Activated CD8-positive, alpha-beta memory T cell treated with anti-CD3 and anti-CD28 coated beads for 1 hour (primary cell): ENCODE measurements around the gene TPP1.

ENCODE experiments used
- DNase-seq, 2 donors: peaks; one replicate each; pipeline ENCODE4 v3.0.0-alpha.2; 2020; ENCODE audit warnings: low read depth in 1 of 2; ENCODE audit errors: extremely low read depth in 1 of 2

Gene TPP1

DNA sequence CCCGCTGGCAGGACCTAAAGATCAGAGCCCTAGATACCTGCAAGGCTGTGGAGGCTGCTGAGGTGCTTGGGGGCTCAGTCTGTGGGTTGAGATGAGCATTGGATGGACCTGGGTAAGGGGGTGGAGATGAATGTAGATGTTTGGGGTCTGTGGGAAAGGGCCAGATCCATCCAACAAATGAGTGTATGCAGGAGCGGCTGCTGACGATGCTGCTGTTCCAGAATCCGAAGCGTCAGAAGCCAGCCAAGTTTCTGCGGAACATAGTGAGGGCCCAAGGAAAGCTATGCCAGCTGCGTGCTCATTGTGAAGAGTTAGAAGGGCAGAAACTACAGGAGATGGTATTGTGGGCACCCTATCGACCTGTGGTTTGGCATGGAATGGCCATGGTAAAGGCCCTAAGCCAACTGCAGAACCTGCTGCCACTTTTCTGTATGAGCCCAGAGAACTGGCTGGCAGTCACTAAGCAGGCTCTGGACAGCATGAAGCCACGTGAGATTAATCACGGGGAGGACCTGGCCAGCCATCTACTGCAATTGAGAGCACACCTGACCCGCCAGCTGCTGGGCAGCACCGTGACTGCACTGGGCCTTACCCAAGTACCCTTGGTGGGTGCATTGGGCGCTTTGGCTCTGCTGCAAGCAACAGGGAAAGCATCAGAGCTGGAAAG, 52.4 kb downstream of the TPP1 start:
- DNase-seq, result no peak

DNA sequence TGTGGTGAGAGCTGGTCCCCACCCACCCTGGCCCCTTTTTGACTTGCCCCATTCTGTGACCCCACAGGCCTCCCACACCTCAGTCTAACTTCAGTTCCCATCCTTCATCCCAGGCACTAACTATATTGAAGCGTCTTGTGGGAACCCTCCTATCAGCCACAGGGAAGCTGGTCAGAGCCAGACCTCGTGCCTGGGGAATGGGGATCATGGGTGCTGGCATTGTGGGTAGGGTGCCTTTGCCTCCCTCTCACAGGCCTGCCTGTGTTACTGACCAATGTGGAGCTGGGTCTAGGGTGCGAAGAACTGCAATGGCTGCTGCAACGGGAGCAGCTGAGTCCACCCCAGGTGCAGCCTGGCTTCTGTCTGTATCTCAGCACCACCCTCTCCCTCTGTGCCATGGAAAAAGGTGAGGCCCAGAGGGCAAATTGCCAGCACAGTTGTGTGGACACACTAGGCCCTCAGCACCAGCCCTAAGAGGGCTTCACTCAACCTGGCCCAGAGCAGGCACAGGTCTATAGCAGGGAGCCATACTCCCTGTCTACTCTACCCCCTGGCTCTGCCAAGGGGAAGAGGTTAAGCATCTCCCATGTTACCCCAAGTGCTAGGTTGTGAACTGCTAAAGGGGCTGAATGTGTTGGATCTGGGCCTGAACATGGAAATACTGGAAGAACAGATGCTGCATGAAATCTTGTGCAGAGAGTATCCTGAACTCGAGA, 53.1 kb downstream of the TPP1 start:
- DNase-seq, result no peak

DNA sequence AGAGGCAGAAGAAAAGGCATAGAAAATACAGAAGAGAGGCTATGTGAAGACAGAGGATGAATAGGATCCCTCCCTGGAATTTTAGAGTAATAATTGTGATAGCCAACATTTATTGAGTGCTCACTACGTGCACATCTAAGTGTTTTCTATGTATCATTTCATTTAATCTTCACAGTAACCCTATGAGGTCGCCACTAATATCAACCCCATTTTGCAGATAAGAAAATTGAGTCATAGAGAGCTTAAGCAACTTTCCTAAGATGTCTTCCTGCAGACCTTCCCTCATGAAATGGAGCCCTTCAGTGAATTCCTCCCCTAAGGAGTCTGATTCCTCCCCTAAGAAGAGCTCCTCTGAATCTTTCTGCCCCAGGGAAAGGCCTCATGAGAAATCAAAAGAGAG, 53.9 kb downstream of the TPP1 start:
- no peak for DNase-seq

DNA sequence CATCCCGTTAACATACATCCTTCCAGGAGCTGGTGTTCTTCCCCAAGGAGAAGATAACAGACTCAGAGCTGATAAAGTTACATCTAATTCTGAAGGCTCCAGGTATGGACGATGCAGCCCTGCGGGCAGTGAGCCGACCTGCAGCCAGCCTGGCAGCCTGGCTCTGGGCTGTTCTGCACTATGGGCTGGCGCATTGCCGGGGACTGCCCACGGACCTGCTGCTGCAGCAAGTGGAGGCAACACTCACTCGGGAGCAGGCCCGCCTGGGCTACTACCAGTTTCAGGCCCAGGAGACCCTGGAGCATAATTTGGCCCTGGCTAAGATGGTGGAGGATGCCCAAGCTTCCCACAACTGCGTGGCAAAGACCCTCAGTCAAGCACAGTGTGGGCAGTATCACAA, 55.6 kb downstream of the TPP1 start:
- DNase-seq, result no peak

DNA sequence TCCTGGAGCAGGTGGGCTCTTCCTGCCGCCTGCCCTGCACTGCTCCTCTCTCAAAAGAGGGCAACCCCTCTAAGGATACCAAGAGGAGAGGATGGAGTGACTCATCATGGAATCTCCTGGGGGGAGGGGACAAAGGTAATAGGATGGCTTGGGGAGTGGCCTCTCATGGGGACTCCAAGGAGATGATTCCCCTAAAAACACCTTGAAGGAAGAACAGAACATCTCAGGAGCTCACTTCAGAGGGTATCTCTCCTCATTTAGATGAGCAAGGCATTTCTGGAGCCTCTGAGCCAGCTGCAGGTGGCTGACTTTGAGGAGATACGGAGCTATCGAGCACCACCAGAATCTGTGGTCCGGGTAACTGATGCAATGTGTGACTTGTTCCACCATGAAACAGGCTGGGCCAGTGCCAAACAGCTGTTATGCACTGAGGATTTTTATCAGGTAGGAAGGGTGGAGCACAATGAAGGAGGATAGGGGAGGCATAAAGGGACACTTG, 56.1 kb downstream of the TPP1 start:
- DNase-seq, result no peak
